GM18526 (cell line): ENCODE data around the gene GREM2.

Experiments
- POLR2A ChIP-seq: IDR thresholded peaks from 3 replicates; pipeline ENCODE4 v1.6.1; 2011; ENCODE audit not compliant: insufficient read length; ENCODE audit errors: extremely low read depth

The GREM2 gene

DNA sequence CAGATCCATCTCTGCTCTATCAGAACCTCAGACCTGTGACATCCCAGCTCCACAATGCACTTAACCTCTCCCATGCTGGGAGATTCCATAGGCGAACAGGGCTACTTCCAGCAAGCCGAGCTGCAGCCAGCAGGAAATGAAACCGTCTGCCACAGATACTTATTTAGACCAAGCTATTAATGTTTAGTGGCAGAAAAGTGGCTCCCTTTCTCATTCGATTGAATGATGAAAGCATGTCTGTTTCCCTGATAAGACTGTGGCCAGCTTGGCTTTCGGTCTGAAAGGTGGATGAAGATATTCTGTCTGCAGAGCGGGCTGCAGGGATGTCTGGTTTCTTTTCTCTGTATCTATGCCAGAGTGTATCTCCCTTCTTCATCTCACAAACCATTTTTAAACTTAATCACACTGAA, 146.4 kb downstream of the GREM2 start:
- TF ChIP-seq POLR2A: no peak

DNA sequence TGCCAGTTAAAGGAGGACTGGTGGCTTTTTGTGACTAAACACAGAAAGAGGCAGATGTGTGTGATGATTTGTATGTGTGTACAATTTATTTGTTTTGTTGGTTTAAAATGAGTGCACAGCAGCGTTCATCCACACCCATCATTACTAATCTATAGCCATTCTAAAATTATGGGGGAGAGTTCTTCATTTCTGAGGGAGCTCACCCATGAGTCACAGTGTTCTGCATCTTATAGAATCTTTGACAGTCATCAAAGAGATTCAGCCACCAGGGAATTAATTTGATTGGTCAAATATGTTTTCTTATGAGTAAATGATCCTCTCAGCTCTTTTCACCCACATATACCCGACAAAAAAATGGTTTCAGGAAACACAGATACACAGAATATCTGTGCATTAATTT, 147.9 kb downstream of the GREM2 start:
- no peak for TF ChIP-seq POLR2A

DNA sequence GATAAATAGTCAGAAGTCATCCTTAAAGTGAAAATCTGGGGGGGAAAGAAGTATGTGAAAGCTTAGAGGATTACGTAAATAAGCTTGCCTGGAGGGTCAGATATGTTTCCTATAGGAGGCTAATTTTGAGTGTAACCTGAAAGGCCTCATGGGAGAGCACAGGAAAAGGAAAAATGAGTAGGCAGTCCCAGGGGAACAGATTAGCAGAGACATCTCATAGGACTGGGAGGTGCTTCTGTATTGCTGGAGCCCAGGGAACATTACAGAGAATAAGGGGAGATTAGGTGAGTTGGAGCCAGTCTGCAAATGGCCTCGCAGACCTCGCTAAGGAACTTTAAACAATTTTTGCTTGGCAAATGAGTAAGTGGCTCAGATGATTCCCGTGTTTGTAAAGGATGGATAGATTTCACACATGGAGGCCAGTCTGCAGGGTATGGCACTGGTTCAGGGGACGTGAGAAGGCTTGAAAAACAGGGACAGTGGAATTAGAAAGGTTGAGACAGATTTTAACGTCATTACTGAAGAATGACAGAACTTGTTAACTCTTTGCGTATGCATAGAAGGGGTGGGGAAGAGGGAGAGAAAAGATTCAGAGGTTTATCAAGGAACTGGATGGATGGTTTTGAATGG, 149.1 kb downstream of the GREM2 start:
- no peak for TF ChIP-seq POLR2A

DNA sequence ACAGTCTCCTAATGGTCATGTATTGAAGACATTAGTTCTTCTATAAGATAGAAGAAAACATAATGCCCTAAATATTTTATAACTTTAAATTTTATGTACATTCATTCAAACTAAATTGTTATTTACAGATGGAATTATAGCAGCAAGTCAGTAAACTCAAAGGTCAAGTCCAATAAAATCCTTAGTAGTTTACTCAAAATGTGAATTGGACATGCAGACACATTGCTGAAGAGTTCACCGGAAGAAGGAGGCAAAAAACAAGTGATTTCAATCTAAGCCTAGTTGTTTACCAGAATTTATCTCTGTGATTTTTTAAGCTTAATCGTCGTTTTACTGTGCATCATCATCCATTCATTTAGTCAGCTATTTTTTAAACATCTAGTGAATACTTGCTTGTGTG, 149.7 kb downstream of the GREM2 start:
- TF ChIP-seq POLR2A: no peak

DNA sequence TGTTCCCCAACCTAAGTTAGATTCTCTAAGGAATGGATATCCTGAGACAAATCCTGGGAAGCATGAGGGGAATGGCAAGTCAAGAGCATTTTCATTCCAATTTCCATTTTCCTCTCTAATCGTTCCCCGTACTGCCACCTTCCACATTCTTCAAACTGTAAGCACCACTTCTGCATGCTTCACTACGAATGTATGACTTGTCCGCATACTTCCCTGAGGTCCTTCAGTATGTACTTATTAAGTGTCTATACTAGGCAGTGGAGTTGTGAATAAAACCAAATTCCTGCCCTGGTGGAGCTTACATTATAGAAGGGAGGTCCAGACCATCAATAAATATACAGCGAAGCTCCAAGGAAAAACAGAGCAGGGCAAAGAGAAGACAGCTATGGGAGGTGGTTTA, 154.8 kb downstream of the GREM2 start:
- no peak for TF ChIP-seq POLR2A

DNA sequence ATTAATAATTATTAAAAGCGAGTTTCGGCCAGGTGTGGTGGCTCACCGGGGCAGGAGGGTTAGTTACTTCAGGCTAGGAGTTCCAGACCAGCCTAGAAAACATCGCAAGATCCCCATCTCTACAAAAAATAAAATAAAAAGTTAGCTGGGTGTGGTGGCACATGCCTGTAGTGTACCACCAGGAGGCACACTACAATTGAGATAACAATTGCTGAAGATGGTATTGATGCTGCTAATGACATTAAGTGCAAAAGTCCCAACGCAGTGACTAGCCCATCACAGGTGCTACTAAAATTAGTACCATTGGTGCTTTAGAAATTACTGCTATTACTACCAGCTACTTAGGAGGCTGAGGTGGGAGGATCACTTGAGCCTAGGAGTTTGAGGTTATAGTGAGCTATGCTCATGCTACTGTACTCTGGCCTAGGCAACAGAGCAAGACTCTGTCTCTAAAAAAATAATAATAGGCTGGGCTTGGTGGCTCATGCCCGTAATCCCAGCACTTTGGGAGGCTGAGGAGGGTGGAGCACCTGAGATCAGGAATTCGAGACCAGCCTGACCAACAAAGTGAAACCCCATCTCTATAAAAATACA, 156.6 kb downstream of the GREM2 start:
- no peak for TF ChIP-seq POLR2A

DNA sequence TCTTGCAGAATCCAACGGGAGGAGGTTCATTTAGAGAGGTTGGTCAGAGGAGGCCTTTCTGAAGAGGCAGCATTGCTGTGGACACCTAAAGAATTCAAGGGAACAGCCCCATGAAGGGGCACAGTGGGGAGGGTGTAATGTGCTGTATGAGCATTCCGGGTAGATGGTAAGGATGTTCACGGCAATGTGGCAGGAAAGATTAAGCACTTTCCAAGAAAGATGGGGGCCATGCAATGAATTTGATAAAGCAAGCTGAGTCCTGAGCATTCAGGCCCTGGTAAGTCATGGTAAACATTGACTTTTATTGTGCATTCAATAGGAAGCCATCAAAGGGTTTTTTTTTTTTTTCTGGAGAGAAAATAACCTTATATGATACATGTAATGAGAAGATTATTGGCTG, 166.6 kb downstream of the GREM2 start:
- no peak for TF ChIP-seq POLR2A

DNA sequence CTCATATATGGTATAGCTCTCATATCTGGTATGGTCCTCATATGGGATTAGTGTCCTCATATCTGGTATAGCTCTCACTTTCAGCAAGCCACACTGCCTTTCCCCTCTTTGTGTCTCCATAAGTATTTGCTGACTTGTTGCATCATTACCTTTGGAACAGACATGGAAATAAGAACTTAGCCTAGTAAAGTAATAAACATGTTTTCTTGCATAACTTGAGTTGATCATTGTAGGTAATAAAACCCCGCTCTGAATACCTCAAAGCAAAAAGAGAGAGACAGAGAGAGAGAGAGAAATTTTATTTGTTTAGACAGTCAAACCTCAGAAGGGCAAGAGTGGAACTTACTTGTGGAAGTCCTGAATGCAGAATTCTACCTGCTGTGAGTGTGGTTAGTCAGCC, 170.3 kb downstream of the GREM2 start:
- TF ChIP-seq POLR2A: no peak
